GM21367 (cell line): ENCODE measurements around the gene HP1BP3.

Experiments
- ATAC-seq: cut with Tn5 transposase; IDR thresholded peaks from one replicate; pipeline ENCODE4 v1.9.1; 2021; ENCODE audit not compliant: unreplicated experiment

The HP1BP3 gene

GRCh38 chr1:20696397-20697333 is 90.4 kb downstream of the HP1BP3 start:
- no peak for ATAC-seq

- ATAC-seq, result no peak
These were observed 91.6 kb downstream of the HP1BP3 start for GRCh38 chr1:20695515-20695914.

DNA sequence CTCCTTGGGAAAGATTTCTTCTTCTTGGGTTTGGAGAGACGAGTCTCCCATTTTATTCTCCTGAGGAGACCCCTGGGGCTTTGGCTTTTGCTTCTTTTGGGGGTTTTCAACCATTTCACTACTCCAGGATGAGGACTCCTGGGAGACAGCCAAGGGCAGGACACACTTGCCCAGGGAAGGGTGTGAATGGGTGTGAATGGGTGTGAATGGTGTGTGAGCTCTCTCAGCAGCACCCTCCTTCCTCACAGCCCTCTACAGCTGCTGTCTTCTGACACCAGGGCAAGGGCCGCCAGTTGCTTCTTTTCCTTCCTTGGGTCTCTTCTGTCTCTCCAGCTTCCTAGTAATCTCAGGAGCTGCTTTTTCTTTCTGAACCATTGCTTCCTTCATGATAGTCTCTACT is 93.5 kb downstream of the HP1BP3 start:
- ATAC-seq, result no peak
